Activated CD8-positive, alpha-beta memory T cell treated with anti-CD3 and anti-CD28 coated beads, Interleukin-2, amount 10 ng/mL, durations not matched to agents 7 days and 5 days (primary cell): ENCODE results near the gene ZBTB12. TPM values are rescaled to one million over a fixed set of nuclear protein-coding genes. Genes with fewer than 3 reads are reported as not detected.

Experiments used
- ATAC-seq: fragments of 150-1000 bp; cut with Tn5 transposase; one replicate; pipeline ENCODE4 v1.10.0; 2021; ENCODE audit warnings: moderate library complexity
- CTCF ChIA-PET: fragments of 350-600 bp; sonication (Branson Sonifier 250); formaldehyde crosslinking; loops from one replicate; lab custom pipeline; 2021; ENCODE audit warnings: antibody characterized with exemption; lab: Charles Lee
- DNase-seq: peaks from one replicate; pipeline ENCODE4 v3.0.0-alpha.2; 2020
- H3K27ac Mint-ChIP-seq: one replicate; pipeline ENCODE4 v1.8.0; 2021; ENCODE audit warnings: mild to moderate bottlenecking, mixed read lengths
- H3K27me3 Mint-ChIP-seq: one replicate; pipeline ENCODE4 v1.8.0; 2021; ENCODE audit warnings: mixed read lengths
- H3K36me3 Mint-ChIP-seq: one replicate; pipeline ENCODE4 v1.8.0; 2021; ENCODE audit warnings: mild to moderate bottlenecking, mixed read lengths
- H3K4me1 Mint-ChIP-seq: one replicate; pipeline ENCODE4 v1.8.0; 2021; ENCODE audit warnings: mixed read lengths
- H3K4me3 Mint-ChIP-seq: one replicate; pipeline ENCODE4 v1.8.0; 2021; ENCODE audit warnings: mild to moderate bottlenecking, moderate library complexity, mixed read lengths
- H3K9me3 Mint-ChIP-seq: one replicate; pipeline ENCODE4 v1.8.0; 2022; ENCODE audit warnings: low read depth, mixed read lengths
- total RNA-seq, 2 experiments: library from RNA; stranded (reverse); gene quantifications; one replicate each; pipeline ENCODE4 v1.2.3, GENCODE V29; 2021

The ZBTB12 gene, protein sequence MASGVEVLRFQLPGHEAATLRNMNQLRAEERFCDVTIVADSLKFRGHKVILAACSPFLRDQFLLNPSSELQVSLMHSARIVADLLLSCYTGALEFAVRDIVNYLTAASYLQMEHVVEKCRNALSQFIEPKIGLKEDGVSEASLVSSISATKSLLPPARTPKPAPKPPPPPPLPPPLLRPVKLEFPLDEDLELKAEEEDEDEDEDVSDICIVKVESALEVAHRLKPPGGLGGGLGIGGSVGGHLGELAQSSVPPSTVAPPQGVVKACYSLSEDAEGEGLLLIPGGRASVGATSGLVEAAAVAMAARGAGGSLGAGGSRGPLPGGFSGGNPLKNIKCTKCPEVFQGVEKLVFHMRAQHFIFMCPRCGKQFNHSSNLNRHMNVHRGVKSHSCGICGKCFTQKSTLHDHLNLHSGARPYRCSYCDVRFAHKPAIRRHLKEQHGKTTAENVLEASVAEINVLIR
- total RNA-seq = 1 to 10 TPM; 1.5 to 3.3 TPM

GRCh38 chr6:31901953-31902643 lies at the start of gene ZBTB12:
Gene ZBTB12 (minus strand): TSS chr6:31902086. CDS start chr6:31901305, 781 bp downstream.
- Mint-ChIP-seq H3K9me3 (no peaks in the 10 kb centered on the region), H3K4me1 (peaks cover 36% of the 10 kb centered on the region), H3K4me3 (peak within 1 kb of the TSS; percentile 76), H3K36me3 (peaks cover 1% of the 10 kb centered on the region), H3K27me3 (peaks cover 24% of the 10 kb centered on the region), H3K27ac (peak within 1 kb of the TSS; percentile 72)
- DNase-seq = peak; percentile 89
- CTCF ChIA-PET = interaction anchor here (1.1 kb wide), 1 partner anchor 221 kb away, joined by 3 read pairs; the partner anchor contains the start of gene LY6G5C
- peak; percentile 59 for ATAC-seq

DNA sequence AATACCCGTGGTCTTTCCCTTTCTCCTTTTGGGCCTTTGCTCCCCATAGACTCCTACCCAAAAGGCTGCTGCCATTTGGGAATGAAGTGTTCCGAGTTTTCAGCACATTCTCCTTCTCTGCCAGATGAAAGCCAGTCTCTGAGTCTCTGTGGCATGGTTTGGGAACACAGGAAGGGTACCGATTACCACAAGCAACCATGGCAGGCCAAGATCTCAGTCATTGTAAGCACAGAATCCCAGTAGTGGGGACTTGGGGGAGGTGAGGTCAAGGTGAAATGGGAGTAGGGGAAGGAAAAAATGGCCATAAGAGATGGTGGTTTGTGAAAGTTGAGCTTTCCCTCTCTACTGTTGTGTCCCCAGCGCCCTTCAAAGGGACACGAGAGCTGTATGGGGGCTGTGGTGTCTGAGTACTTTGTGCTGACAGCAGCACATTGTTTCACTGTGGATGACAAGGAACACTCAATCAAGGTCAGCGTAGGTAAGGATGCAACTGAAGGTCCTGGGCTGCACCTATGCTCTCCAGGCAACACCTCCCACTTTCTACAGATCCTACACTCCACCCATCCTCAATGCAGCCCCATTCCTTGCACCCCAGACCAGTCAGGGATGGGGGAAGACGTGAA lies 48.2 kb upstream of the ZBTB12 start:
- peaks cover 4% of the 10 kb centered on the region for H3K4me1 Mint-ChIP-seq
- CTCF ChIA-PET = interaction anchor here (0.6 to 1.5 kb wide), 2 partner anchors 23 to 269 kb away, joined by 3 to 5 read pairs; partner anchors contain the start of gene LY6G5C
- peaks cover 22% of the 10 kb centered on the region for H3K36me3 Mint-ChIP-seq
- peaks cover 6% of the 10 kb centered on the region for H3K27me3 Mint-ChIP-seq
- no peak overlapping the region for H3K27ac Mint-ChIP-seq
- DNase-seq (no peak), ATAC-seq (no peak)
- no peak overlapping the region for H3K4me3 Mint-ChIP-seq
- no peaks in the 10 kb centered on the region for H3K9me3 Mint-ChIP-seq

- Mint-ChIP-seq H3K4me3 (no peak overlapping the region), H3K27ac (no peak overlapping the region), H3K9me3 (no peaks in the 10 kb centered on the region), H3K4me1 (peaks cover 4% of the 10 kb centered on the region), H3K36me3 (peaks cover 13% of the 10 kb centered on the region), H3K27me3 (peaks cover 10% of the 10 kb centered on the region)
- CTCF ChIA-PET = interaction anchor here (0.6 kb wide), 1 partner anchor 74 kb away, joined by 3 read pairs; no protein-coding TSS in a partner anchor
- no peak for ATAC-seq
- no peak for DNase-seq
These were observed 47.0 kb upstream of the ZBTB12 start for GRCh38 chr6:31948753-31949413.

- no peak overlapping the region for H3K27ac Mint-ChIP-seq
- DNase-seq (no peak), ATAC-seq (no peak)
- peaks cover 13% of the 10 kb centered on the region for H3K27me3 Mint-ChIP-seq
- H3K36me3 Mint-ChIP-seq = peaks cover 7% of the 10 kb centered on the region
- no peak overlapping the region for H3K4me3 Mint-ChIP-seq
- H3K4me1 Mint-ChIP-seq = peaks cover 4% of the 10 kb centered on the region
- CTCF ChIA-PET = no interaction called here
- no peaks in the 10 kb centered on the region for H3K9me3 Mint-ChIP-seq
These were observed 46.4 kb upstream of the ZBTB12 start for GRCh38 chr6:31948306-31948705.

DNA sequence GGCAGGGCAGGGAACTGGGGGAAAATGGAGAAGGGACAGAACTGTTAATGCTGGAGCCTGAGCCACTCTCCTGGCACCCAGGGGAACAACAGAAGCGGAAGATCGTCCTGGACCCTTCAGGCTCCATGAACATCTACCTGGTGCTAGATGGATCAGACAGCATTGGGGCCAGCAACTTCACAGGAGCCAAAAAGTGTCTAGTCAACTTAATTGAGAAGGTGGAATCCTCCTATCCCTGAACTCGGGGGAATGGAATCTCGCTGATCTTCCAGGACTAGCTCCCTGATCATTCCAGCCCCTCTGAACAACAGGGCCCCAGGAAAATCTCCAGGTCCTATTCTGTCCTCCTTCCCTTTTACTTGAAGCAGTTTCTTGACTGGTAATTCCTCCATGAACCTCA lies 46.0 kb upstream of the ZBTB12 start:
- DNase-seq = no peak
- no peak for ATAC-seq
- CTCF ChIA-PET = no interaction called here
- Mint-ChIP-seq H3K9me3 (no peaks in the 10 kb centered on the region), H3K4me3 (no peak overlapping the region), H3K4me1 (peaks cover 4% of the 10 kb centered on the region), H3K27me3 (peaks cover 13% of the 10 kb centered on the region), H3K36me3 (peaks cover 5% of the 10 kb centered on the region), H3K27ac (no peak overlapping the region)

DNA sequence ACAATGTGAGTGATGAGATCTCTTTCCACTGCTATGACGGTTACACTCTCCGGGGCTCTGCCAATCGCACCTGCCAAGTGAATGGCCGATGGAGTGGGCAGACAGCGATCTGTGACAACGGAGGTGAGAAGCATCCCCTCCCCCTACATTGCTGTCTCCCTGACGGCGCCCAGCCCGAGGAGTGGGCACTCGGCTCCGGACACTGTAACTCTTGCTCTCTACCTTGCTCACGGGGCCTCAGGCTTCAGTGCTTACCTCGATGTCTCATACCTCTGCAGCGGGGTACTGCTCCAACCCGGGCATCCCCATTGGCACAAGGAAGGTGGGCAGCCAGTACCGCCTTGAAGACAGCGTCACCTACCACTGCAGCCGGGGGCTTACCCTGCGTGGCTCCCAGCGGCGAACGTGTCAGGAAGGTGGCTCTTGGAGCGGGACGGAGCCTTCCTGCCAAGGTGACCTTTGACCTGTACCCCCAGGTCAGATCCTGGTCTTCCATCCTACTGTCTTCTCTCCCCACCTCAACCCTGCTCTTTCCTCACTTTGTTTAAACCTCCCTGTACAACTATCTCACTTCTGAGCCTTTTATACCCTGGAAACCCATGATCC lies 45.3 kb upstream of the ZBTB12 start:
- peaks cover 4% of the 10 kb centered on the region for H3K4me1 Mint-ChIP-seq
- no peak overlapping the region for H3K27ac Mint-ChIP-seq
- no peaks in the 10 kb centered on the region for H3K9me3 Mint-ChIP-seq
- no peak for DNase-seq
- CTCF ChIA-PET = no interaction called here
- peaks cover 3% of the 10 kb centered on the region for H3K36me3 Mint-ChIP-seq
- peaks cover 19% of the 10 kb centered on the region for H3K27me3 Mint-ChIP-seq
- ATAC-seq = no peak
- no peak overlapping the region for H3K4me3 Mint-ChIP-seq

DNA sequence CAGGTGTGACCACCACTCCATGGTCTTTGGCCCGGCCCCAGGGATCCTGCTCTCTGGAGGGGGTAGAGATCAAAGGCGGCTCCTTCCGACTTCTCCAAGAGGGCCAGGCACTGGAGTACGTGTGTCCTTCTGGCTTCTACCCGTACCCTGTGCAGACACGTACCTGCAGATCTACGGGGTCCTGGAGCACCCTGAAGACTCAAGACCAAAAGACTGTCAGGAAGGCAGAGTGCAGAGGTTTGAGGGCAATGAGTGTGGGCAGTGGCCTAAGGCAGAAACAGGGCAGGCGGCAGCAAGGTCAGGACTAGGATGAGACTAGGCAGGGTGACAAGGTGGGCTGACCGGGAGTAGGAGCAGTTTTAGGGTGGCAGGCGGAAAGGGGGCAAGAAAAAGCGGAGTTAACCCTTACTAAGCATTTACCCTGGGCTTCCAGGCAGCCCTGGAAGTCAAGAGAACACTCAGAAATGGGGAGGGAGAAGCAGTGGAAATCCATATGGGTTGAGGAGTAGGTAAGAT lies 44.5 kb upstream of the ZBTB12 start:
- Mint-ChIP-seq H3K36me3 (peaks cover 3% of the 10 kb centered on the region), H3K27ac (no peak overlapping the region), H3K4me1 (peaks cover 4% of the 10 kb centered on the region), H3K4me3 (no peak overlapping the region), H3K9me3 (no peaks in the 10 kb centered on the region), H3K27me3 (peaks cover 21% of the 10 kb centered on the region)
- ATAC-seq (no peak), DNase-seq (no peak)
- CTCF ChIA-PET = interaction anchor here (1.2 kb wide), 1 partner anchor 16 kb away, joined by 3 read pairs; no protein-coding TSS in a partner anchor

GRCh38 chr6:31945507-31946369 lies 43.9 kb upstream of the ZBTB12 start, which contains the start of gene CFB:
Gene CFB (plus strand): TSS chr6:31946095. CDS start chr6:31946222, 127 bp downstream.
- Mint-ChIP-seq H3K36me3 (no peaks in the 10 kb centered on the region), H3K4me1 (peaks cover 4% of the 10 kb centered on the region), H3K4me3 (no peak within 1 kb of the TSS), H3K27me3 (peaks cover 23% of the 10 kb centered on the region), H3K9me3 (no peaks in the 10 kb centered on the region), H3K27ac (no peak within 1 kb of the TSS)
- CTCF ChIA-PET = interaction anchor here (1.2 kb wide), 1 partner anchor 15 kb away, joined by 3 read pairs; no protein-coding TSS in a partner anchor
- ATAC-seq (no peak), DNase-seq (no peak)

DNA sequence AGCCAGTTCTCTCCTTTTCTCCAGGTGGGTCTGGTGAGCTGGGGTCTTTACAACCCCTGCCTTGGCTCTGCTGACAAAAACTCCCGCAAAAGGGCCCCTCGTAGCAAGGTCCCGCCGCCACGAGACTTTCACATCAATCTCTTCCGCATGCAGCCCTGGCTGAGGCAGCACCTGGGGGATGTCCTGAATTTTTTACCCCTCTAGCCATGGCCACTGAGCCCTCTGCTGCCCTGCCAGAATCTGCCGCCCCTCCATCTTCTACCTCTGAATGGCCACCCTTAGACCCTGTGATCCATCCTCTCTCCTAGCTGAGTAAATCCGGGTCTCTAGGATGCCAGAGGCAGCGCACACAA lies 43.2 kb upstream of the ZBTB12 start:
- Mint-ChIP-seq H3K9me3 (no peaks in the 10 kb centered on the region), H3K27ac (no peak overlapping the region), H3K4me3 (no peak overlapping the region), H3K27me3 (peaks cover 28% of the 10 kb centered on the region), H3K4me1 (peaks cover 4% of the 10 kb centered on the region), H3K36me3 (no peaks in the 10 kb centered on the region)
- ATAC-seq (no peak), DNase-seq (no peak)
- CTCF ChIA-PET = interaction anchor here (1.2 kb wide), 1 partner anchor 14 kb away, joined by 3 read pairs; no protein-coding TSS in a partner anchor

DNA sequence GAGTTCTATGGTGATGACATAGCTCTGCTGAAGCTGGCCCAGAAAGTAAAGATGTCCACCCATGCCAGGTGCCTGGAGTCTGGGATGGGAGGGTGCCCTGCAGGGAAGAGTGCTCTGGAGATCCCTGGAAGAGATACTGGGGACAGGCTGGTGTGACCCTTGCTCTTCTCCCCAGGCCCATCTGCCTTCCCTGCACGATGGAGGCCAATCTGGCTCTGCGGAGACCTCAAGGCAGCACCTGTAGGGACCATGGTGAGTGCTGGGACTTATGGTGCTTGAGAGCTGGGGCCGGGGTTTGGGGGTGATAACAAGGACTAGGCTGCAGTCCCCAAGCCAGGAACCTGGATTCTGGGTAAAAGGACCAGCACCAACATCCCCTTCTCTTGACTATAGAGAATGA lies 41.9 kb upstream of the ZBTB12 start:
- H3K4me1 Mint-ChIP-seq = peaks cover 4% of the 10 kb centered on the region
- H3K9me3 Mint-ChIP-seq = no peaks in the 10 kb centered on the region
- no peak overlapping the region for H3K4me3 Mint-ChIP-seq
- H3K36me3 Mint-ChIP-seq = no peaks in the 10 kb centered on the region
- CTCF ChIA-PET = no interaction called here
- H3K27me3 Mint-ChIP-seq = peaks cover 28% of the 10 kb centered on the region
- DNase-seq (no peak), ATAC-seq (no peak)
- H3K27ac Mint-ChIP-seq = no peak overlapping the region

DNA sequence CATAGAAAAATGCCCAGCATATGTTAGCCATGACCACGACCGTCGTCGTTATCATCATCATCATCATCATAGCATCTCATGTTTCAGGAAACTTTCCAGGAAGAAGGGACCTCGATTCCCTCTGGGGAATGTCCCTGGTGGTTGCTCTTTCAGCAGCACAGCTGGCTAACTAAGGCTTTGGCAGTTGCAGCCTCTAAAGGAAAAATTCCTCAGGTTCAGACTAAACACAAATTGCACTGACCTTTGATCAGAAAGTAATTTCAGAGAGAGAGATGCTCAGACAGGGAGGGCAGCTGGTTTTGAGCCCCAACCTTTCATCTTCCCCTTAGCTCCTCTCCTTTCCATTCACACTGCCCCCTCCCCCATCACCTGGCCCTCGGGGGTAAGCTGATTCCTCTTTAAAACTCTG lies 38.4 kb upstream of the ZBTB12 start:
- H3K36me3 Mint-ChIP-seq = no peaks in the 10 kb centered on the region
- CTCF ChIA-PET = interaction anchor here (3.2 kb wide), 1 partner anchor 12 kb away, joined by 12 read pairs; no protein-coding TSS in a partner anchor

More for the DNA sequence above, 38.4 kb upstream of the ZBTB12 start:
- no peaks in the 10 kb centered on the region for H3K9me3 Mint-ChIP-seq
- peaks cover 25% of the 10 kb centered on the region for H3K27me3 Mint-ChIP-seq
- peaks cover under 1% of the 10 kb centered on the region for H3K4me1 Mint-ChIP-seq
- H3K4me3 Mint-ChIP-seq = no peak overlapping the region
- ATAC-seq = no peak
- no peak overlapping the region for H3K27ac Mint-ChIP-seq
- DNase-seq = no peak
